Suprapubic skin (tissue), 4 donors: Measurements from ENCODE around the gene KCTD17. TPM values are rescaled to one million over a fixed set of nuclear protein-coding genes. Genes with fewer than 3 reads are reported as not detected.

ENCODE experiments used
- DNase-seq, 2 donors: peaks; one replicate each; pipeline ENCODE4 v3.0.0-alpha.2; 2019; ENCODE audit warnings: low spot score in 2 of 2
- H3K27ac ChIP-seq: fragments of 200-600 bp; sonication (generic); one replicate; pipeline ENCODE4 v1.5.1; 2019
- H3K27me3 ChIP-seq: fragments of 200-600 bp; sonication (generic); one replicate; pipeline ENCODE4 v1.5.1; 2019
- H3K36me3 ChIP-seq: fragments of 200-600 bp; sonication (generic); one replicate; pipeline ENCODE4 v1.5.1; 2019
- H3K4me1 ChIP-seq: fragments of 200-600 bp; sonication (generic); one replicate; pipeline ENCODE4 v1.5.1; 2019
- H3K4me3 ChIP-seq: fragments of 200-600 bp; sonication (generic); one replicate; pipeline ENCODE4 v1.5.1; 2019; ENCODE audit warnings: mild to moderate bottlenecking
- H3K9me3 ChIP-seq: fragments of 200-600 bp; sonication (generic); one replicate; pipeline ENCODE4 v1.5.1; 2019
- CTCF ChIP-seq, 2 donors: fragments of 200-600 bp in 1 of 2; fragments of 450-650 bp in 1 of 2; sonication (generic) in 1 of 2; IDR thresholded peaks; one replicate each; pipeline ENCODE4 v1.5.1; 2016 to 2019; ENCODE audit warnings: antibody characterized with exemption in 2 of 2, mild to moderate bottlenecking in 1 of 2, moderate library complexity in 1 of 2
- EP300 ChIP-seq: sonication (generic); formaldehyde crosslinking; IDR thresholded peaks from one replicate; pipeline ENCODE4 v1.6.1; 2017; ENCODE audit warnings: antibody characterized with exemption
- POLR2A ChIP-seq, 2 donors: fragments of 450-650 bp; IDR thresholded peaks; one replicate each; pipeline ENCODE4 v1.6.1; 2017; ENCODE audit warnings: antibody characterized with exemption in 2 of 2, mild to moderate bottlenecking in 2 of 2, moderate library complexity in 2 of 2
- POLR2AphosphoS5 ChIP-seq, 3 donors: sonication (generic); formaldehyde crosslinking; IDR thresholded peaks; one replicate each; pipeline ENCODE4 v1.6.1; 2017; ENCODE audit warnings: antibody characterized with exemption in 3 of 3
- WGBS: methylation state at CpG from one replicate; pipeline ENCODE4 v1.1.5; 2018; 5-methylcytosine and 5-hydroxymethylcytosine counted together
- total RNA-seq, 4 donors: library from RNA; depleted of rRNA; stranded (reverse); fragments of >200 nt; gene quantifications; one replicate each; pipeline ENCODE4 v1.1.0, GENCODE V29; 2016

The KCTD17 gene
- total RNA-seq, 4 donors from 2014 or later, result 25.0 to 67.0 (median 35.7) TPM

GRCh38 chr22:37030560-37031281 is 20.8 kb upstream of the KCTD17 start:
- WGBS, result 71% methylated on average over 8 of the region's 14 CpGs
- no peaks in the 10 kb centered on the region for H3K9me3 ChIP-seq
- peaks cover 47% of the 10 kb centered on the region for H3K36me3 ChIP-seq
- no peak for DNase-seq
- TF ChIP-seq EP300 (no peak), POLR2A (IDR thresholded peaks at IDR 0.05) (no peak), CTCF (IDR thresholded peaks at IDR 0.05) (no peak), POLR2AphosphoS5 (IDR thresholded peaks at IDR 0.05) (no peak)
- H3K4me3 ChIP-seq, result no peak overlapping the region
- no peak overlapping the region for H3K27ac ChIP-seq
- H3K27me3 ChIP-seq, result no peaks in the 10 kb centered on the region
- H3K4me1 ChIP-seq, result peaks cover 18% of the 10 kb centered on the region

GRCh38 chr22:37032134-37032534 is 19.4 kb upstream of the KCTD17 start:
- Histone ChIP-seq H3K27ac (peak overlapping the region; percentile 77), H3K4me1 (peaks cover 16% of the 10 kb centered on the region), H3K9me3 (no peaks in the 10 kb centered on the region), H3K27me3 (peaks cover 5% of the 10 kb centered on the region), H3K4me3 (no peak overlapping the region), H3K36me3 (peaks cover 35% of the 10 kb centered on the region)
- WGBS, result 33% methylated on average over 2 of the region's 2 CpGs
- TF ChIP-seq EP300 (no peak), POLR2A (IDR thresholded peaks at IDR 0.05) (no peak), POLR2AphosphoS5 (IDR thresholded peaks at IDR 0.05) (no peak), CTCF (IDR thresholded peaks at IDR 0.05) (no peak)
- no peak for DNase-seq

GRCh38 chr22:37032535-37033460 is 18.7 kb upstream of the KCTD17 start:
- H3K4me1 ChIP-seq, result peaks cover 16% of the 10 kb centered on the region
- H3K27me3 ChIP-seq, result peaks cover 9% of the 10 kb centered on the region
- no peak overlapping the region for H3K4me3 ChIP-seq
- H3K27ac ChIP-seq, result peak overlapping the region; percentile 77
- no peak for DNase-seq
- H3K9me3 ChIP-seq, result no peaks in the 10 kb centered on the region
- H3K36me3 ChIP-seq, result peaks cover 29% of the 10 kb centered on the region
- peak in 2 of 3 donors; percentile 30 to 40 for TF ChIP-seq POLR2AphosphoS5 (IDR thresholded peaks at IDR 0.05)
- TF ChIP-seq EP300, result no peak
- WGBS, result 24% methylated on average over 11 of the region's 18 CpGs

DNA sequence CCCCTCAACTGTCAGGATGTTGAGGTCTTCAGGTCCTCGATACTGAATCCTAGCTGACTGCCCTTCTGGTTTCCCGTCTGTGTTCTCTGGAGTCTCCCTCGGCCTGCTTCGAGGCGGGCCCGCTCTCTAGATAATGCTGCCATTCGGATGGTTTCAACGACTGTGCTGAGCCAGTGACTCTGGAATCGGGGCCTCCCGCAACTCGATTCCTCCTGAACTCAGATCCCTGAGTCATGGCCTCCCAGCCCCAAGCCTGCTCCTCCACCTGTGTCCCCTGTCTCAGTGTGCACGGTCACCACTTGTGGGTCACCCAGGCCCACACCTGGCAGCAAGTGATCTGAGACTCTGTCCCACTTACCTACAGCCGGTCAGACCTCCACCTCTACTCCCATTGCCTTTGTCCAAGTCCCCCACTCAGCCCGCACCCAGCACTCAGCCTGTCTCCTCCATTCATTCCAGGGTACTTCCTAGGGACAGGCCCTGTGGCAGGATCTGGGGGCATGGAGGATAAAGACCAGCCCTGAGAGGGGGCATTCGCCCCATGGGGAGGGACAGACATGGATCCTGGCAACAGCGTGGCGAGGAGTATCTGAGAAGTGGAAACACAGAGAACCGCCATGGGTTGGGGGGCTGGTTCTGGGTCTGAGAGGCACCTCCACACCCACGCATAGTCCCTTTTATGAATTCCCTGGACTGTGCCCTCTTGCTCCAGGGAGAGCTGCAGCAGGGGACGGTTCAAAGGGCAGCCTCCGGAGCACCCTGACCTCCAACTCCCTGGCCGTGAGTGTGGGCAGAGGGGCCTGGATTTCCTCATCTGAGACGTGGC is 17.7 kb upstream of the KCTD17 start:
- 88% methylated on average over 21 of the region's 23 CpGs for WGBS
- Histone ChIP-seq H3K36me3 (peaks cover 20% of the 10 kb centered on the region), H3K4me3 (no peak overlapping the region), H3K27ac (no peak overlapping the region), H3K27me3 (peaks cover 9% of the 10 kb centered on the region), H3K9me3 (no peaks in the 10 kb centered on the region), H3K4me1 (peaks cover 16% of the 10 kb centered on the region)
- no peak for TF ChIP-seq POLR2A (IDR thresholded peaks at IDR 0.05)
- no peak for TF ChIP-seq POLR2AphosphoS5 (IDR thresholded peaks at IDR 0.05)
- no peak for TF ChIP-seq EP300
- no peak for TF ChIP-seq CTCF (IDR thresholded peaks at IDR 0.05)
- DNase-seq, result no peak

DNA sequence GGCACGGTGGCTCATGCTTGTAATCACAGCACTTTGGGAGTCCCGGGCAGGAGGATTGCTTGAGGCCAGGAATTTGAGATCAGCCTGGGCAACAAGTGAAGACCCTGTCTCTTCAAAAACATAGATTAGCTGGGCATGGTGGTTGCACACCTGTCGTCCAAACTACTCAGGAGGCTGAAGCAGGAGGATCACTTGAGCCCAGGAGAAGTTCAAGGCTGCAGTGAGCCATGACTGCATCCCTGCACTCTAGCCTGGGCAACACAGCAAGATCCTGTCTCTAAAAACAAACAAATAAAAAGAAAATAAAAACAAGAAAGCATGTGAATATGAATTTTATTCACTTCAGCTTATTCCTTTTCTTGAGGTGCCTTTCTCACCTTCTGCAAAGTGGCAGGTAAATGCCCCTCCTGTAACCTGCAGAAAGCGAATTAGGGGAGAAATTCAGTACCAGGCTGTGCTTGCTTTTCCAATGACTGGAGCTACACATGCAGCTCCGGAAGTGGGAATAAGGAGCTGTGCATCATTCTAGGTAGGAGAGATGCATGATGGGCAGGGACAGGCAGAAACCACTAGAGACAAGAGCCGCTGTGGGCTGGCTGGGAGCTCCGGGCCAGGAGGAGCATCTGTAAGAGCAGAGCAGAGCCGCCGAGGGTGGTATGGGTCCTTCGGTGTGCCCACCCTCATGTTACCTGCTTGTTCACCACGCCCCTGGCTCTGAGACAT is 14.7 kb upstream of the KCTD17 start:
- H3K36me3 ChIP-seq, result no peaks in the 10 kb centered on the region
- no peaks in the 10 kb centered on the region for H3K9me3 ChIP-seq
- TF ChIP-seq POLR2A (IDR thresholded peaks at IDR 0.05), result no peak
- TF ChIP-seq CTCF (IDR thresholded peaks at IDR 0.05), result no peak
- TF ChIP-seq EP300, result no peak
- no peak for TF ChIP-seq POLR2AphosphoS5 (IDR thresholded peaks at IDR 0.05)
- WGBS, result 79% methylated on average over 11 of the region's 11 CpGs
- H3K4me3 ChIP-seq, result no peak overlapping the region
- no peak overlapping the region for H3K27ac ChIP-seq
- peaks cover 9% of the 10 kb centered on the region for H3K27me3 ChIP-seq
- peaks cover 19% of the 10 kb centered on the region for H3K4me1 ChIP-seq
- no peak for DNase-seq
